SU-DHL-6 (cell line): ENCODE measurements around the gene MTERF4.

Experiments
- H2AFZ ChIP-seq: fragments of 200-600 bp; sonication (generic); 2 replicates; pipeline ENCODE4 v1.6.1; 2014; ENCODE audit warnings: low read depth, mild to moderate bottlenecking, moderate library complexity, mixed read lengths, antibody characterized with exemption, low read length; ENCODE audit not compliant: severe bottlenecking
- H3F3A ChIP-seq: fragments of 200-600 bp; shearing (Covaris generic); 2 replicates; pipeline ENCODE4 v1.6.0; 2016; ENCODE audit warnings: antibody characterized with exemption, mild to moderate bottlenecking; ENCODE audit not compliant: insufficient read depth
- H3K27ac ChIP-seq: fragments of 200-600 bp; sonication (generic); 2 replicates; pipeline ENCODE4 v1.5.1; 2016; ENCODE audit warnings: low read depth, mild to moderate bottlenecking, low read length, moderate library complexity, mixed read lengths
- H3K27me3 ChIP-seq: fragments of 200-600 bp; sonication (generic), shearing (Covaris generic); 2 replicates; pipeline ENCODE4 v1.6.0; 2014; ENCODE audit warnings: mild to moderate bottlenecking, low read length
- H3K36me3 ChIP-seq: fragments of 200-600 bp; sonication (generic); 2 replicates; pipeline ENCODE4 v1.6.1; 2014; ENCODE audit warnings: mild to moderate bottlenecking, low read length, mixed read lengths
- H3K4me2 ChIP-seq: fragments of 300-600, 200-600 bp; shearing (Covaris generic), sonication (generic); 2 replicates; pipeline ENCODE4 v1.6.0; 2014; ENCODE audit warnings: low read length, low read depth, mild to moderate bottlenecking; ENCODE audit not compliant: poor library complexity, severe bottlenecking
- H3K4me3 ChIP-seq: fragments of 200-600 bp; sonication (generic); 2 replicates; pipeline ENCODE4 v1.5.1; 2014; ENCODE audit warnings: antibody characterized with exemption, low read length, mild to moderate bottlenecking, mixed read lengths; ENCODE audit not compliant: insufficient read depth, poor library complexity, severe bottlenecking
- H3K79me2 ChIP-seq: fragments of 200-600 bp; sonication (generic); 2 replicates; pipeline ENCODE4 v1.6.1; 2014; ENCODE audit warnings: mild to moderate bottlenecking, low read length, moderate library complexity; ENCODE audit not compliant: insufficient read depth
- H3K9ac ChIP-seq: fragments of 200-600 bp; sonication (generic); 2 replicates; pipeline ENCODE4 v1.7.0; 2014; ENCODE audit warnings: mild to moderate bottlenecking, low read length
- H3K9me2 ChIP-seq: fragments of 200-600 bp; sonication (generic); replicated peaks from 2 replicates; pipeline ENCODE4 v1.6.1; 2014; ENCODE audit warnings: low read length; ENCODE audit not compliant: insufficient read depth
- H3K9me3 ChIP-seq: fragments of 200-600 bp; sonication (generic); 2 replicates; pipeline ENCODE4 v1.6.1; 2014; ENCODE audit warnings: low read length, mixed read lengths; ENCODE audit not compliant: insufficient read depth
- H4K20me1 ChIP-seq: fragments of 200-600 bp; sonication (generic); 2 replicates; pipeline ENCODE4 v1.6.1; 2014; ENCODE audit warnings: low read depth, mild to moderate bottlenecking, antibody characterized with exemption, low read length, moderate library complexity, mixed read lengths
- EZH2phosphoT487 ChIP-seq: fragments of 200-600 bp; sonication (generic), shearing (Covaris generic); conservative IDR thresholded peaks from 2 replicates; pipeline ENCODE4 v1.6.1; 2018; ENCODE audit warnings: mild to moderate bottlenecking, antibody characterized with exemption, low read length, moderate library complexity, mixed read lengths
- TF ChIP-seq, protein P1 (sequence below): fragments of 200-600 bp; sonication (generic); IDR thresholded peaks from one replicate; pipeline ENCODE4 v1.5.1; 2017; ENCODE audit warnings: antibody characterized with exemption, mild to moderate bottlenecking, low read length, moderate library complexity; ENCODE audit not compliant: insufficient read depth, poor library complexity, severe bottlenecking

Gene MTERF4

GRCh38 chr2:241092677-241093076, 9.4 kb downstream of the MTERF4 start:
- no peaks in the 10 kb centered on the region for H3K27me3 ChIP-seq
- no peaks in the 10 kb centered on the region for H4K20me1 ChIP-seq
- H2AFZ ChIP-seq, result no peak overlapping the region
- no peak overlapping the region for H3K4me3 ChIP-seq
- 0 out of 2 replicates have a peak, but pooled peaks cover 3% of the 10 kb centered on the region for H3K36me3 ChIP-seq
- no peaks in the 10 kb centered on the region for H3K9me2 ChIP-seq
- TF ChIP-seq, protein P1, sequence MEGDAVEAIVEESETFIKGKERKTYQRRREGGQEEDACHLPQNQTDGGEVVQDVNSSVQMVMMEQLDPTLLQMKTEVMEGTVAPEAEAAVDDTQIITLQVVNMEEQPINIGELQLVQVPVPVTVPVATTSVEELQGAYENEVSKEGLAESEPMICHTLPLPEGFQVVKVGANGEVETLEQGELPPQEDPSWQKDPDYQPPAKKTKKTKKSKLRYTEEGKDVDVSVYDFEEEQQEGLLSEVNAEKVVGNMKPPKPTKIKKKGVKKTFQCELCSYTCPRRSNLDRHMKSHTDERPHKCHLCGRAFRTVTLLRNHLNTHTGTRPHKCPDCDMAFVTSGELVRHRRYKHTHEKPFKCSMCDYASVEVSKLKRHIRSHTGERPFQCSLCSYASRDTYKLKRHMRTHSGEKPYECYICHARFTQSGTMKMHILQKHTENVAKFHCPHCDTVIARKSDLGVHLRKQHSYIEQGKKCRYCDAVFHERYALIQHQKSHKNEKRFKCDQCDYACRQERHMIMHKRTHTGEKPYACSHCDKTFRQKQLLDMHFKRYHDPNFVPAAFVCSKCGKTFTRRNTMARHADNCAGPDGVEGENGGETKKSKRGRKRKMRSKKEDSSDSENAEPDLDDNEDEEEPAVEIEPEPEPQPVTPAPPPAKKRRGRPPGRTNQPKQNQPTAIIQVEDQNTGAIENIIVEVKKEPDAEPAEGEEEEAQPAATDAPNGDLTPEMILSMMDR, result no peak
- no peak for TF ChIP-seq EZH2phosphoT487
- no peak overlapping the region for H3K27ac ChIP-seq
- H3K79me2 ChIP-seq, result no peaks in the 10 kb centered on the region
- no peak overlapping the region for H3K4me2 ChIP-seq
- no peaks in the 10 kb centered on the region for H3K9me3 ChIP-seq
- no peaks in the 10 kb centered on the region for H3F3A ChIP-seq
- no peak overlapping the region for H3K9ac ChIP-seq

DNA sequence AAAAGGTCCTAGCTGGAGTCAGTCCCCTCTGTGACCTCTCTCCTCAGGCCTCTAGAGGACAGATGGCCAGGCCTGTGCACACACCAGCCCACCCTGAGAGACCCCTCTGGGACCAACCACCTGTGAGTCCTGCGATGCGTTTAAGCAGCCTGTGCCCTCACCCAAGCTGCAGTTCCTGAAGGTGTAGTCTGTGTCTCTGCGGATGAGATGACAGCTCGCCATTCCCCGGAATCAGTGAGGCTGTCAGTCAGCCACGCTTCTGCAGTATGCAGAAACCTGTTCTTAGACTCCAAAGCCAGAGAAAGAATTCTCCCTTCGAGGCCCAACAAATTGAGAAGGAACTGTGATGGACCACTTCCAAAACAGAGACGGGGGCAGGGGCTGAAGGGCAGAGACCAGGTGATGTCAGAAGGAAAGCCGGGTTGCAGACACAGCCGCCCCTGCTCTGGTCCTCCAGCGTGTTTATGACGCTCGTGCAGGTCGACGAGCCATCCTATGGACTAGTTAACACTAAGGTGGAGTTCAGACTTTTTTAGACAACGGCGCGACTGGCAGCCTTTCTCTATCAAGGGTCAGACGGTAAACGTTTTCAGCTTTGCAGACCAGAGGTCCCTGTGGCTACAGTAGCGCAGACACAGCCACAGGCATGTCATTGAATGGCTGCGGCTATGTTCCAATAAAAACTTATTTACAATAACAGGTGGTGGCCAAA, 10.2 kb downstream of the MTERF4 start:
- Histone ChIP-seq H3K9me3 (no peaks in the 10 kb centered on the region), H3K27ac (no peak overlapping the region), H4K20me1 (no peaks in the 10 kb centered on the region), H3K27me3 (no peaks in the 10 kb centered on the region), H3K79me2 (no peaks in the 10 kb centered on the region), H3K36me3 (0 out of 2 replicates have a peak, but pooled peaks cover 3% of the 10 kb centered on the region), H3K4me2 (no peak overlapping the region), H2AFZ (no peak overlapping the region), H3K9me2 (no peaks in the 10 kb centered on the region), H3K9ac (no peak overlapping the region), H3K4me3 (no peak overlapping the region), H3F3A (no peaks in the 10 kb centered on the region)
- TF ChIP-seq, protein P1, result no peak
- no peak for TF ChIP-seq EZH2phosphoT487

GRCh38 chr2:241091201-241091600, 10.9 kb downstream of the MTERF4 start:
- Histone ChIP-seq H4K20me1 (no peaks in the 10 kb centered on the region), H3K9me3 (no peaks in the 10 kb centered on the region), H3K27me3 (no peaks in the 10 kb centered on the region), H3K36me3 (0 out of 2 replicates have a peak, but pooled peaks cover 3% of the 10 kb centered on the region), H3K4me3 (no peak overlapping the region), H2AFZ (no peak overlapping the region), H3K79me2 (no peaks in the 10 kb centered on the region), H3K4me2 (no peak overlapping the region), H3K9ac (no peak overlapping the region), H3K9me2 (no peaks in the 10 kb centered on the region), H3K27ac (no peak overlapping the region), H3F3A (no peaks in the 10 kb centered on the region)
- TF ChIP-seq, protein P1, result no peak
- TF ChIP-seq EZH2phosphoT487, result no peak
